Measurements from ENCODE around the gene WNT10A. TPM values are rescaled to one million over a fixed set of nuclear protein-coding genes. Genes with fewer than 3 reads are reported as not detected.

Gene WNT10A
- total and polyA plus RNA-seq, 2 of the 8 experiments (the other 6 are each of a cell fraction or from before 2014, with no cell fraction given), result 0.05 TPM; not detected in 1

DNA sequence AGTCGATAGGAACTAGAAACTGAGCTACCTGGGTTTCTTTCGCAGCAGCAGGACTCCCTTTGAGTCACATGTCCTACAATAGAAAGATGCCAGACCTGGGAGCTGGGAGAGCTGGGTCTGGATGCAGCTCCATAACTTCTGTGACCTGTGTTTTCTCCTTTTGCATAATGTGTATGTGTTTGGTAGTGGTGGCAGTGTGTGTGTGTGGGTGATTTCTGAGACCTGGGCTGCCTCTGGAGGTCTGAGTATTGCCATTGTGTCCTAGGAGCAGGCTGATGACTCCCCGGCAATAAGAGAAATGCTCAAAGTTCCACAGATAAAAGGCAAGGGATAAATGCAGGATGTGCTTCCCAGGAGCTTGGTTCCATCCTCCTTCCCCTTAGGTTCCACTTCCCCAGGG, 6.4 kb downstream of the WNT10A start (continued):
- TF ChIP-seq CHD7 (IDR thresholded peaks at IDR 0.05; ENCODE audit: insufficient replicate concordance, low read length), result no peak

Measured in H1 (cell line).